Loucy (cell line): ENCODE data around the gene NPTX1.

Experiments
- H2AFZ ChIP-seq: fragments of 200-600 bp; sonication (generic); 2 replicates; pipeline ENCODE4 v1.6.0; 2016; ENCODE audit warnings: antibody characterized with exemption, mild to moderate bottlenecking, low read length, moderate library complexity
- H3F3A ChIP-seq: fragments of 200-600 bp; 2 replicates; pipeline ENCODE4 v1.6.0; 2016; ENCODE audit warnings: antibody characterized with exemption, low read depth, mild to moderate bottlenecking
- H3K27me3 ChIP-seq: fragments of 200-600 bp; sonication (generic); 2 replicates; pipeline ENCODE4 v1.6.1; 2014; ENCODE audit warnings: low read length, mild to moderate bottlenecking; ENCODE audit not compliant: insufficient read depth, poor library complexity, severe bottlenecking
- H3K36me3 ChIP-seq: fragments of 200-600 bp; sonication (generic); 2 replicates; pipeline ENCODE4 v1.6.1; 2016; ENCODE audit warnings: low read length; ENCODE audit not compliant: insufficient read depth
- H3K4me1 ChIP-seq: fragments of 200-600 bp; sonication (generic); 2 replicates; pipeline ENCODE4 v1.5.1; 2014; ENCODE audit warnings: low read length, mild to moderate bottlenecking; ENCODE audit not compliant: insufficient read depth, poor library complexity, severe bottlenecking
- H3K4me2 ChIP-seq: fragments of 200-600 bp; sonication (generic); 2 replicates; pipeline ENCODE4 v1.6.0; 2014; ENCODE audit warnings: antibody characterized with exemption, low read length, low read depth, mild to moderate bottlenecking; ENCODE audit not compliant: poor library complexity, severe bottlenecking
- H3K4me3 ChIP-seq: fragments of 200-600 bp; sonication (generic); 2 replicates; pipeline ENCODE4 v1.5.1; 2014; ENCODE audit warnings: low read length, mild to moderate bottlenecking, mixed read lengths; ENCODE audit not compliant: poor library complexity, severe bottlenecking
- H3K79me2 ChIP-seq: fragments of 200-600 bp; sonication (generic); 2 replicates; pipeline ENCODE4 v1.6.1; 2014; ENCODE audit warnings: low read length; ENCODE audit not compliant: insufficient read depth
- H3K9ac ChIP-seq: fragments of 200-600 bp; sonication (generic); 2 replicates; pipeline ENCODE4 v1.6.0; 2014; ENCODE audit warnings: mild to moderate bottlenecking, low read depth, low read length, moderate library complexity; ENCODE audit not compliant: poor library complexity, severe bottlenecking
- H3K9me2 ChIP-seq: fragments of 200-600 bp; sonication (generic); replicated peaks from 2 replicates; pipeline ENCODE4 v1.6.1; 2016; ENCODE audit warnings: low read depth, low read length, mixed read lengths
- H3K9me3 ChIP-seq: fragments of 200-600 bp; sonication (generic); 2 replicates; pipeline ENCODE4 v1.6.1; 2014; ENCODE audit warnings: mild to moderate bottlenecking, antibody characterized with exemption, low read length, low read depth; ENCODE audit not compliant: insufficient read depth
- H4K20me1 ChIP-seq: fragments of 200-600 bp; sonication (generic); 2 replicates; pipeline ENCODE4 v1.6.0; 2014; ENCODE audit warnings: antibody characterized with exemption, low read length, mild to moderate bottlenecking; ENCODE audit not compliant: insufficient read depth, poor library complexity, severe bottlenecking
- CTCF ChIP-seq: fragments of 200-600 bp; sonication (generic); conservative IDR thresholded peaks from 2 replicates; pipeline ENCODE4 v1.5.1; 2014; ENCODE audit warnings: mild to moderate bottlenecking, antibody characterized with exemption, low read length
- EZH2phosphoT487 ChIP-seq: fragments of 200-600 bp; IDR thresholded peaks from 2 replicates; pipeline ENCODE4 v1.6.1; 2018; ENCODE audit warnings: antibody characterized with exemption, mild to moderate bottlenecking, moderate library complexity, borderline replicate concordance

NPTX1 gene

GRCh38 chr17:80482555-80483308 is 6.3 kb upstream of the NPTX1 start:
- H3K4me2 ChIP-seq = no peak overlapping the region
- no peak overlapping the region for H2AFZ ChIP-seq
- H3K36me3 ChIP-seq = no peaks in the 10 kb centered on the region
- no peak for TF ChIP-seq EZH2phosphoT487
- TF ChIP-seq CTCF = no peak
- no peaks in the 10 kb centered on the region for H3K27me3 ChIP-seq
- no peak overlapping the region for H3K9ac ChIP-seq
- H4K20me1 ChIP-seq = no peaks in the 10 kb centered on the region
- no peaks in the 10 kb centered on the region for H3K79me2 ChIP-seq
- no peak overlapping the region for H3K4me3 ChIP-seq
- no peaks in the 10 kb centered on the region for H3K9me3 ChIP-seq
- H3K4me1 ChIP-seq = peaks cover 7% of the 10 kb centered on the region
- H3K9me2 ChIP-seq = no peaks in the 10 kb centered on the region
- no peaks in the 10 kb centered on the region for H3F3A ChIP-seq

GRCh38 chr17:80482058-80482318 is 5.6 kb upstream of the NPTX1 start:
- peaks cover 2% of the 10 kb centered on the region for H3K27me3 ChIP-seq
- H3K36me3 ChIP-seq = no peaks in the 10 kb centered on the region
- H2AFZ ChIP-seq = no peak overlapping the region
- no peaks in the 10 kb centered on the region for H4K20me1 ChIP-seq
- H3K9ac ChIP-seq = no peak overlapping the region
- TF ChIP-seq EZH2phosphoT487 (no peak), CTCF (no peak)
- H3K9me2 ChIP-seq = no peaks in the 10 kb centered on the region
- no peaks in the 10 kb centered on the region for H3K9me3 ChIP-seq
- peaks cover 7% of the 10 kb centered on the region for H3K4me1 ChIP-seq
- H3K79me2 ChIP-seq = no peaks in the 10 kb centered on the region
- no peak overlapping the region for H3K4me2 ChIP-seq
- no peaks in the 10 kb centered on the region for H3F3A ChIP-seq
- no peak overlapping the region for H3K4me3 ChIP-seq

GRCh38 chr17:80481284-80482057 is 5.1 kb upstream of the NPTX1 start:
- no peaks in the 10 kb centered on the region for H3K9me3 ChIP-seq
- no peak overlapping the region for H3K9ac ChIP-seq
- no peak overlapping the region for H2AFZ ChIP-seq
- no peaks in the 10 kb centered on the region for H3F3A ChIP-seq
- H3K79me2 ChIP-seq = no peaks in the 10 kb centered on the region
- no peak overlapping the region for H3K4me2 ChIP-seq
- peaks cover 7% of the 10 kb centered on the region for H3K4me1 ChIP-seq
- no peaks in the 10 kb centered on the region for H4K20me1 ChIP-seq
- no peaks in the 10 kb centered on the region for H3K36me3 ChIP-seq
- TF ChIP-seq EZH2phosphoT487 = no peak
- TF ChIP-seq CTCF = no peak
- H3K9me2 ChIP-seq = no peaks in the 10 kb centered on the region
- peaks cover 6% of the 10 kb centered on the region for H3K27me3 ChIP-seq
- H3K4me3 ChIP-seq = no peak overlapping the region
